ENCODE measurements around the gene JMJD4. TPM values are rescaled to one million over a fixed set of nuclear protein-coding genes. Genes with fewer than 3 reads are reported as not detected.
"Not testable (repeated sequence)": the region's sequence is repeated elsewhere in the genome, so short reads cannot be mapped to it uniquely, and the experiment has no call there.

JMJD4 gene
- total RNA-seq, 1 donor from 2014 or later: 7.0 TPM

DNA sequence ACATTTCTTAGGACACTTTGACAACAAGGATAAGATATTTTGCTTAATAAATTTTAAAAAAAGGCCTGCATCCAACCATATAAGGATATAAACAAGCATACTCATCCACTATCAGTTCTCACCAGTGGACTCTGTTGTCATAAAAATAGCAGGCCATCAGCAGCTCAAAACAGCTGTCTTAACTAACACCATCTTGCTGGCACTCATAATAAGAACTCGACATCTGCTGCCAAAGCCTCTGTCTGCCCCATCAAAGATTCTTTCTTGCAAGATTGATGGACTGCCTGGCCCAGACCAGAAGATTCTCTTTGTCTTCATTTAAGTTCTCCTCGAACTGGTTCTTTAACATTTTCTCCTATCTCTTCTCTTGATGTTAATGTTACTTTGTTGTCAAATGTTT is 10.1 kb downstream of the JMJD4 start:
- H3K27ac ChIP-seq (replicated peaks): no peak overlapping the region
- TF ChIP-seq, protein P1, sequence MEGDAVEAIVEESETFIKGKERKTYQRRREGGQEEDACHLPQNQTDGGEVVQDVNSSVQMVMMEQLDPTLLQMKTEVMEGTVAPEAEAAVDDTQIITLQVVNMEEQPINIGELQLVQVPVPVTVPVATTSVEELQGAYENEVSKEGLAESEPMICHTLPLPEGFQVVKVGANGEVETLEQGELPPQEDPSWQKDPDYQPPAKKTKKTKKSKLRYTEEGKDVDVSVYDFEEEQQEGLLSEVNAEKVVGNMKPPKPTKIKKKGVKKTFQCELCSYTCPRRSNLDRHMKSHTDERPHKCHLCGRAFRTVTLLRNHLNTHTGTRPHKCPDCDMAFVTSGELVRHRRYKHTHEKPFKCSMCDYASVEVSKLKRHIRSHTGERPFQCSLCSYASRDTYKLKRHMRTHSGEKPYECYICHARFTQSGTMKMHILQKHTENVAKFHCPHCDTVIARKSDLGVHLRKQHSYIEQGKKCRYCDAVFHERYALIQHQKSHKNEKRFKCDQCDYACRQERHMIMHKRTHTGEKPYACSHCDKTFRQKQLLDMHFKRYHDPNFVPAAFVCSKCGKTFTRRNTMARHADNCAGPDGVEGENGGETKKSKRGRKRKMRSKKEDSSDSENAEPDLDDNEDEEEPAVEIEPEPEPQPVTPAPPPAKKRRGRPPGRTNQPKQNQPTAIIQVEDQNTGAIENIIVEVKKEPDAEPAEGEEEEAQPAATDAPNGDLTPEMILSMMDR (IDR thresholded peaks at IDR 0.05; ENCODE audit: borderline replicate concordance): no peak
- intact Hi-C loops (cut with micrococcal nuclease): no loop called here
- H3K27me3 ChIP-seq (ENCODE audit: low read depth): no peaks in the 10 kb centered on the region
- H3K36me3 ChIP-seq: no peaks in the 10 kb centered on the region
- H3K4me3 ChIP-seq: no peak overlapping the region
- peaks cover 32% of the 10 kb centered on the region for H3K9me3 ChIP-seq (replicated peaks)
- H3K4me1 ChIP-seq: peaks cover 25% of the 10 kb centered on the region
- DNase-seq: no peak

DNA sequence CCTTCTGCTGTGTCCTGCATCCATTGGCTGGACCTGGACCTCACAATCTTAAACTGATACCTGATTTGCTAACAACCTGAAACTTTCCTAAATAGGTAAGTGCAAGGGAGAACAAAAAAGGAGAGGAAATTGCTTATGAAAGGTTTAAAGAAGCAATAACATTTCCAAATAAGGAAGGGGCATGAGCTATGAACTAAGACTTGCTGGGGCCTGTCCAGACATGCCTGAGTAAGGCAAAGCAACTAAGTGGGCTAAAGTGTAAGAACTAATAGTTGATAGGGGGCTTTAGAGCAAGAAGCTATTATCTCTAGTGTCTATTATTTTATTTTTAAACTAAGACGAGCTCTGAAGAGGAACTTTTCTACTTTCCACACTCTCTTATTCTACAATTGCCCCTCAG is 11.6 kb downstream of the JMJD4 start:
- no peak overlapping the region for H3K27ac ChIP-seq (replicated peaks)
- H3K4me1 ChIP-seq: peaks cover 9% of the 10 kb centered on the region
- H3K4me3 ChIP-seq: no peak overlapping the region
- H3K36me3 ChIP-seq: no peaks in the 10 kb centered on the region
- TF ChIP-seq, protein P1 (IDR thresholded peaks at IDR 0.05; ENCODE audit: borderline replicate concordance): no peak
- intact Hi-C loops (cut with micrococcal nuclease): no loop called here
- H3K27me3 ChIP-seq (ENCODE audit: low read depth): no peaks in the 10 kb centered on the region
- peaks cover 48% of the 10 kb centered on the region for H3K9me3 ChIP-seq (replicated peaks)
- DNase-seq: no peak

DNA sequence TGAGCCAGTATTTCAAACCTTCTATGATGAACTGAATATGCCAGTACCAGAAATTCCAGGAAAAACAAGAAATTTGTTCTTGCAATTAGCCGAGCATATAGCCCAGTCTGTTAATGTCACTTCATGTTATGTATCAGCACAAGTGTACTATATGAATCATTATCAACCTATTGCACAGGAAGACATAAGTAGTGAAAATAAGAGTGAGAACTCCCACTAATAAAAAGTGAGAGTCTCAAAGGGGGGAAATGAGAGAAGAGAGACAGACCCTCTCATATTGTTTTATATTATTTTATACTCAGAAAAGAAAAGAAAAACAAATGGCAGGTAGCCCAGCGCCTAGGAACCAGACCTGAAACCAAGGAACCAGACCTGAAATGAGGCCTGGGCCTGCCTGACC is 16.2 kb downstream of the JMJD4 start:
- no peaks in the 10 kb centered on the region for H3K27me3 ChIP-seq (ENCODE audit: low read depth)
- H3K9me3 ChIP-seq (replicated peaks): peaks cover 93% of the 10 kb centered on the region
- no peak overlapping the region for H3K4me3 ChIP-seq
- TF ChIP-seq, protein P1 (IDR thresholded peaks at IDR 0.05; ENCODE audit: borderline replicate concordance): no peak
- intact Hi-C loops (cut with micrococcal nuclease): no loop called here
- no peaks in the 10 kb centered on the region for H3K4me1 ChIP-seq
- H3K36me3 ChIP-seq: no peaks in the 10 kb centered on the region
- H3K27ac ChIP-seq (replicated peaks): no peak overlapping the region
- no peak for DNase-seq

DNA sequence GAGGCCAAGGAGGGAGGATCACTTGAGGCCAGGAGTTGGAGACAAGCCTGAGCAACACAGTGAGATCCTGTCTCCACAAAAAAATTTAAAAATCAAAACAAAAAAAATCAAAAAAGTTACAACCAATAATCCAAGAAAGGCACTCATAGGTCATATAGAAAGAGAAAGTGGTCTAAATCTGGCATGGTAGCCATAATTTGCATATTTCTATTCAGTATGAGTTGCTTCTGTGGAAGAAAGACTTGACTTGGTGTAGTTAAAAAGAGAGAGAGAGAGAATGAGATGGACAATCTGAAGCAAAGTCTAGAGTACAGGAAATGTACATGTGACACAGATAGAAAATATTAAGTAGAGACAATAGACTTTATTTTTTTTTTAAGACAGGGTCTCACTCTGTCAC is 22.5 kb downstream of the JMJD4 start:
- no peaks in the 10 kb centered on the region for H3K27me3 ChIP-seq (ENCODE audit: low read depth)
- H3K27ac ChIP-seq (replicated peaks): no peak overlapping the region
- TF ChIP-seq, protein P1 (IDR thresholded peaks at IDR 0.05; ENCODE audit: borderline replicate concordance): no peak
- H3K36me3 ChIP-seq: no peaks in the 10 kb centered on the region
- H3K9me3 ChIP-seq (replicated peaks): peaks cover 78% of the 10 kb centered on the region
- intact Hi-C loops (cut with micrococcal nuclease): no loop called here
- no peak overlapping the region for H3K4me3 ChIP-seq
- no peak for DNase-seq
- H3K4me1 ChIP-seq: no peaks in the 10 kb centered on the region

DNA sequence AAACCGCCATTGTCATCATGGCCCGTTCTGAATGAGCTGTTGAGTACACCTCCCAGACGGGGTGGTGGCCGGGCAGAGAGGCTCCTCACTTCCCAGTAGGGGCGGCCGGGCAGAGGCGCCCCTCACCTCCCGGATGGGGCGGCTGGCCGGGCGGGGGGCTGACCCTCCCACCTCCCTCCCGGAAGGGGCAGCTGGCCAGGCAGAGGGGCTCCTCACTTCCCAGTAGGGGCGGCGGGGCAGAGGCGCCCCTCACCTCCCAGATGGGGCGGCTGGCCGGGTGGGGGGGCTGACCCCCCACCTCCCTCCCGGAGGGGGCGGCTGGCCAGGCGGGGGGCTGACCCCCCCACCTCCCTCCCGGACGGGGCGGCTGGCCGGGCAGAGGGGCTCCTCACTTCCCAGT is 24.6 kb downstream of the JMJD4 start:
- H3K4me1 ChIP-seq; intact Hi-C loops (cut with micrococcal nuclease); H3K4me3 ChIP-seq; H3K27ac ChIP-seq (replicated peaks); DNase-seq; H3K27me3 ChIP-seq (ENCODE audit: low read depth); H3K36me3 ChIP-seq: not testable (repeated sequence)
- peaks cover 64% of the 10 kb centered on the region for H3K9me3 ChIP-seq (replicated peaks)

DNA sequence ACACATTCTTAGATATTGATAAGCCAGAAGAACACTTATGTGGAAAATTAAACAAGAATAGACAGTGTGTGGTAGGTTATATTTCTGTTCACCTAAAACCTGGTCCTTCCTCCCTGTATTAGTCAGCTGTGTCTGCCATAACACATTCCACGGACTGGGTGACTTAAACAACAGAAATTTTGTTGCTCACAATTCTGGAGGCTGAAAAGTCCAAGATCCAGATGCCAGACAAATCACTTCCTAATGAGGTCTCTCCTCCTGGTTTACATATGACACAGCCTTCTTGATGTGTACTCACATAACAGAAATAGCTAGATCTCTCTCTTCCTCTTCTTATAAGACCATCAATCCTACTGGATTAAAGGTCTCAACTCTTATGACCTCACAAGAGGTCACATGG is 25.7 kb downstream of the JMJD4 start:
- intact Hi-C loops (cut with micrococcal nuclease): no loop called here
- H3K9me3 ChIP-seq (replicated peaks): peaks cover 53% of the 10 kb centered on the region

More for the DNA sequence above, 25.7 kb downstream of the JMJD4 start:
- Histone ChIP-seq H3K36me3 (no peaks in the 10 kb centered on the region), H3K27me3 (ENCODE audit: low read depth) (no peaks in the 10 kb centered on the region), H3K27ac (replicated peaks) (no peak overlapping the region), H3K4me3 (no peak overlapping the region), H3K4me1 (no peaks in the 10 kb centered on the region)
- TF ChIP-seq, protein P1 (IDR thresholded peaks at IDR 0.05; ENCODE audit: borderline replicate concordance): no peak
- no peak for DNase-seq

All from left ventricle myocardium inferior (tissue), 1 donor.